ENCODE results near the gene CTIF.

CTIF gene

DNA sequence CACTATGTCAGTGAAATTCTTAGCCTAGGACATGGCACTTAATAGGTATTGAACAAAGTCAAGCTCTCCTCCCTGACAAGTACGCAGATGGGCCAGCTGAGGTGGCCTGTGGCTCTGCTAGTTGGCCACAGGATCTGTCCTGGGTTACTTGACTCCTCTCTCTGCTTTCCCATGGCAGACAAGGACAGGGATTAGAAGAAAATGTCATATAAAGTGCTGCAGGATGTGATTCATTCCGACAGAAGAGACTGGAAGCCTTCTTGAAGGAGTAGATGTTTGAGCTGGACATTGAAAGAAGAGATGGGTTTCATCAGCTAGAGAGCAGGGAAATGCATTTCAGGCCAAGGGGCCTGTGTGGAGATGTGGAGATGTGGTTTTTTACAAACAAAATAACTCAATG is 365.3 kb downstream of the CTIF start:
- DNase-seq, result no peak

- DNase-seq, result no peak
These were observed 366.1 kb downstream of the CTIF start for GRCh38 chr18:48904847-48905394.

DNA sequence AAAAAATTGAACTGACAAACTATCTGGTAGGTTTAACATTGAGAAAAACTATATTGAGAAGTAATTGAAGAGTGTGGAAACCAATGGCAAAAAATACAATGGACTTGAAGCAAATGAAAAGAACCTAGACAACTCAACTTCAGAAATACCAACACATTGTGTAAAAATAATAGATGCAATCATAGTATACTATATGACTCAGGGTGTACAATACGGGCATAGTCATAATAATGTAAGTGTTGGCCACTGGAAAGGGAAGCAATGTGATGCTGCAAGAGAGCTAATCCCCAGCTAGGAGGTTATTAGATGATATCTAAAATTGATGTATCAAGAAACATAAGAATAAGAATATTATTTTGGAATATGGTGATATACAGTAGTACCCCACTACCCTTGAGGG is 366.7 kb downstream of the CTIF start:
- no peak for DNase-seq

DNA sequence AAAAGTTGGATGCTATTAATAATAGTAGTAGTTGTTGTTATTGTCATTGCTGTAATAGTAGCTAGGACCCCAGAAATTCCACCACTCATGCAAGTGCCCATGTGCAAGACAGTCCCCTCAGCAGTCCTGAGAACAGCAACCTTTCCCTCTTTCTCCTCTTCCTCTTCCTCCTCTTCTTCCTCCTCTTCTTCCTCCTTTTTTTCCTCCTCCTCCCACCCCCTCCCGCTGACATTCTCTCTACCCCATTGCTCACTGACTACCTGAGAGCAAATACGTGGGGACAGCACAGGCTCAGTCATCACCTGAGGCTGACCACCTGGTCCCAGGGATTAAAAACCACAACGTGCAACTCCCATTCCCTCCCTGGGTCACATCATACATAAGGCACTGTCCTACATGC is 370.1 kb downstream of the CTIF start:
- no peak for DNase-seq

- no peak for DNase-seq
These were observed 370.9 kb downstream of the CTIF start for GRCh38 chr18:48909721-48910120.

DNA sequence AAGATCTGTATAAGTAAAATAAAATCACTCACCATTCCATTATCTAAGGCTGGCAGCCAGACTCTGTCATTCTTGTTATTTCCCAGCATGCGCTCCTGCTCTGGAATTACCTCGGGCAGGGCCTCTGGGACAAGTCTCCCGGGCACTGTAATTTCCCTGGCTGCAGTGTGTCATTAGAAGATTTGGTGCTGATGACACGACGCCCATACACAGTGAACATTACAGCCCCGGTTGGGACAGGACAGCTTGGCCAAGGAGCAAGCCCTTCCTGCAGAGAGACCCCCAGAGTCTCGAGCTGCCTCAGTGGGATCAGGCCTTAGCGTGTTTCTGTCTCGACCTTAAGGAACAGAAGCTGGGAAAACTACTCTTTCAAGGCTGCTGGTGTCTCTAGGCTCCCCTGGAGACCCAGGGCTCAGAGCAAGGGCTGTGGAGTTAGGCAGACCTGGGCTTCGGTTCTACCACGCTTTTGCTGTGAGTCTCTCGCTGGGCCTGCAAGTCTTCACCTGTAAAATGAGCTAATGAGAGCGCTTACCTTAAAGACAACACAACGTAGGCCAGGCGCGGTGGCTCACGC is 372.2 kb downstream of the CTIF start:
- DNase-seq, result no peak
